Activated naive CD8-positive, alpha-beta T cell treated with anti-CD3 and anti-CD28 coated beads for 36 hours (primary cell): Measurements from ENCODE around the gene POU6F2. TPM values are rescaled to one million over a fixed set of nuclear protein-coding genes. Genes with fewer than 3 reads are reported as not detected.

ENCODE experiments used
- DNase-seq: peaks from one replicate; pipeline ENCODE4 v3.0.0; 2021
- H3K27ac Mint-ChIP-seq: one replicate; pipeline ENCODE4 v1.8.0; 2022; ENCODE audit warnings: mild to moderate bottlenecking, moderate library complexity, mixed read lengths
- H3K27me3 Mint-ChIP-seq: one replicate; pipeline ENCODE4 v1.8.0; 2022; ENCODE audit warnings: mild to moderate bottlenecking, mixed read lengths
- H3K36me3 Mint-ChIP-seq: one replicate; pipeline ENCODE4 v1.8.0; 2021; ENCODE audit warnings: mild to moderate bottlenecking, mixed read lengths
- H3K4me1 Mint-ChIP-seq: one replicate; pipeline ENCODE4 v1.8.0; 2021; ENCODE audit warnings: mixed read lengths
- H3K4me3 Mint-ChIP-seq: one replicate; pipeline ENCODE4 v1.8.0; 2022; ENCODE audit warnings: mild to moderate bottlenecking, moderate library complexity, mixed read lengths
- H3K9me3 Mint-ChIP-seq: one replicate; pipeline ENCODE4 v1.8.0; 2022; ENCODE audit warnings: mixed read lengths
- total RNA-seq, 2 experiments: library from RNA; stranded (reverse); gene quantifications; one replicate each; pipeline ENCODE4 v1.2.3, GENCODE V29; 2021

The POU6F2 gene
- total RNA-seq, 2 experiments from 2014 or later = not detected

DNA sequence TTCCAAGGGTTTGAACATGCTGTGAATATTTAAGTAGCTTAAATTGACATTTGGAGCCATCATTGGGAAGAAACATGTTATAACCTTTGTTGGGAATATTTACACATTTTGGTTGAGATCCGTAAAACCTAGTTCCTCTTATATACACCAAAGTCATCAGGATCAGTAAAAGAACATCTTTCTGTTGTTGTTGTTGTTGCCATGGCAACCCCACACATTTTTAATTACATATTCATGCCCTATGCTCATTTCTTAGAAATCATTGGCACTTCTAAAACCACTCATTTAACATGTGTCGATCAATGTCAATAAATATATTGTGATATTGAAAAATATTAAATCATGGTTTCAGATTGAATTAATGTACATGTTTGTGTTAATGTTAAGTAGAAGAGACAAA lies 122.6 kb downstream of the POU6F2 start:
- Mint-ChIP-seq H3K27me3 (peaks cover 3% of the 10 kb centered on the region), H3K36me3 (no peaks in the 10 kb centered on the region), H3K4me3 (no peak overlapping the region), H3K4me1 (no peaks in the 10 kb centered on the region), H3K9me3 (no peaks in the 10 kb centered on the region), H3K27ac (no peak overlapping the region)
- DNase-seq = no peak

- H3K9me3 Mint-ChIP-seq = no peaks in the 10 kb centered on the region
- no peaks in the 10 kb centered on the region for H3K27me3 Mint-ChIP-seq
- H3K36me3 Mint-ChIP-seq = no peaks in the 10 kb centered on the region
- no peaks in the 10 kb centered on the region for H3K4me1 Mint-ChIP-seq
- DNase-seq = no peak
- H3K4me3 Mint-ChIP-seq = no peak overlapping the region
- H3K27ac Mint-ChIP-seq = no peak overlapping the region
Measured at GRCh38 chr7:39102234-39102633, 124.5 kb downstream of the POU6F2 start.

GRCh38 chr7:39105720-39106119 lies 128.0 kb downstream of the POU6F2 start:
- H3K9me3 Mint-ChIP-seq = no peaks in the 10 kb centered on the region
- no peaks in the 10 kb centered on the region for H3K4me1 Mint-ChIP-seq
- no peak for DNase-seq
- H3K27me3 Mint-ChIP-seq = peaks cover 4% of the 10 kb centered on the region
- no peak overlapping the region for H3K27ac Mint-ChIP-seq
- H3K4me3 Mint-ChIP-seq = no peak overlapping the region
- no peaks in the 10 kb centered on the region for H3K36me3 Mint-ChIP-seq

DNA sequence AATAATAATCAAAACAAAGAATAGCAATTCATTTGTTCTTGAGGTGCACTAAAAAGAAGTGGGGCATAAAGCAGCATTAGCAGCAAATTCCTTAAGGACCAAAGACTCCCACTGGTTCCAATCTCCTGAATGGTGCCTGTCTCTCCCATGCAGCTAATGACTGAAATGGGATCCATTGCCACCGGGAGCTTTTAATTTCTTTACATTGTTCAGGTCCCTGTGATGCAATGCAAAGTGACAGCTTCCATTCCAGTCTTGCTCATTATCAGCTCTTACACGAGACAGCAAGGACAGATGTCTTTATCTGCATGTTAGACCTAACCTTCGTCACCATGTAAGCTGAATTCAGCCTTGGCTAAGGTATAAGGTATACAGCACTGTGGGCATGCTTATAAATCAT lies 148.1 kb downstream of the POU6F2 start:
- Mint-ChIP-seq H3K4me1 (no peaks in the 10 kb centered on the region), H3K9me3 (no peaks in the 10 kb centered on the region), H3K27ac (no peak overlapping the region), H3K36me3 (no peaks in the 10 kb centered on the region), H3K27me3 (peaks cover 4% of the 10 kb centered on the region), H3K4me3 (no peak overlapping the region)
- DNase-seq = no peak

GRCh38 chr7:39127058-39127457 lies 149.3 kb downstream of the POU6F2 start:
- no peak overlapping the region for H3K4me3 Mint-ChIP-seq
- DNase-seq = no peak
- no peaks in the 10 kb centered on the region for H3K4me1 Mint-ChIP-seq
- H3K27me3 Mint-ChIP-seq = peaks cover 12% of the 10 kb centered on the region
- H3K36me3 Mint-ChIP-seq = no peaks in the 10 kb centered on the region
- no peak overlapping the region for H3K27ac Mint-ChIP-seq
- no peaks in the 10 kb centered on the region for H3K9me3 Mint-ChIP-seq

- Mint-ChIP-seq H3K4me3 (no peak overlapping the region), H3K27ac (no peak overlapping the region), H3K9me3 (no peaks in the 10 kb centered on the region)
Measured at GRCh38 chr7:39128287-39128843, 150.7 kb downstream of the POU6F2 start.

DNA sequence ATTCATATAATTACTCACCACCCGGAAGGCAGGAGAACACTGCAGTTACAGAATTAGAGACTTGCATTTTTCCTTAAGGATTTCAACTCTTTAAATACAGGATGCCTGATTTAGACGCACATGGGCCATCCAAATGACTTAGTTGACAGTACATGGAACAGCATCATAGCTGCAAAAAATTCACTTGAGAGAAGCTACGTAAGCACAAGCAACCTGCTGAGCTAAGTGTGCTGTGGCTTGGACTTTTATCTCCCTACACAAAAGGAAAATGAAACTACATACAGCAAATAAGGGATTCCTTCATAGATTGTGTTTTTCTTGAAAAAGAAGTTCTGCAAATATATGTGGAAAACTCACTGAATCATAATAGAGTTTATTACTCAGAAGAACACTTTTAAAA lies 152.6 kb downstream of the POU6F2 start:
- H3K27ac Mint-ChIP-seq = no peak overlapping the region
- no peaks in the 10 kb centered on the region for H3K4me1 Mint-ChIP-seq
- H3K4me3 Mint-ChIP-seq = no peak overlapping the region
- no peak for DNase-seq
- H3K27me3 Mint-ChIP-seq = peaks cover 25% of the 10 kb centered on the region
- no peaks in the 10 kb centered on the region for H3K9me3 Mint-ChIP-seq
- no peaks in the 10 kb centered on the region for H3K36me3 Mint-ChIP-seq

More at GRCh38 chr7:39128287-39128843, 150.7 kb downstream of the POU6F2 start:
- peaks cover 19% of the 10 kb centered on the region for H3K27me3 Mint-ChIP-seq
- H3K36me3 Mint-ChIP-seq = no peaks in the 10 kb centered on the region
- no peak for DNase-seq
- H3K4me1 Mint-ChIP-seq = no peaks in the 10 kb centered on the region

GRCh38 chr7:39130857-39131526 lies 153.3 kb downstream of the POU6F2 start:
- H3K4me1 Mint-ChIP-seq = no peaks in the 10 kb centered on the region
- H3K27ac Mint-ChIP-seq = no peak overlapping the region
- DNase-seq = no peak
- H3K27me3 Mint-ChIP-seq = peaks cover 25% of the 10 kb centered on the region
- H3K36me3 Mint-ChIP-seq = no peaks in the 10 kb centered on the region
- H3K9me3 Mint-ChIP-seq = no peaks in the 10 kb centered on the region
- peak overlapping the region; percentile 12 for H3K4me3 Mint-ChIP-seq

DNA sequence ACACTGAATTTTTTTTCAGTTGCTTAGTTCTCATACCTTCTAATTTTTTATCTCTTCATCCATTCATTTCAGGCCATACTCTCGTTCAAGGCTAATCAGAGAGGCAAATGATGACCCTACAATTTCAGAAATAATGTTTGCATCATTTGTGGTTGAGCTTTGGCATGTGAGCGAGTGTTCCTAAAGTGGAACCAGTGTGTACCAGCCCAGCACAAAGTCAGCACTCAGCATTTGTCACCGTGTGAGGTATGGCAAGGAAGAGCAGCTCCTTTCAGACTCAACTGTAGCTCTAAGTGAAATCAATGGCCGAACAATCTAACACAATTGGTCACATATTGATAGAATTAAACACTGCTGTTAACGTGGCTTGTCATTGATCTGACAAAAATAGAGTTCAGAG lies 154.6 kb downstream of the POU6F2 start:
- DNase-seq = no peak
- no peak overlapping the region for H3K4me3 Mint-ChIP-seq
- H3K27ac Mint-ChIP-seq = no peak overlapping the region
- H3K4me1 Mint-ChIP-seq = no peaks in the 10 kb centered on the region
- H3K27me3 Mint-ChIP-seq = peaks cover 25% of the 10 kb centered on the region
- no peaks in the 10 kb centered on the region for H3K9me3 Mint-ChIP-seq
- H3K36me3 Mint-ChIP-seq = no peaks in the 10 kb centered on the region

GRCh38 chr7:39133088-39133487 lies 155.4 kb downstream of the POU6F2 start:
- H3K27ac Mint-ChIP-seq = no peak overlapping the region
- H3K4me1 Mint-ChIP-seq = no peaks in the 10 kb centered on the region
- H3K4me3 Mint-ChIP-seq = no peak overlapping the region
- peaks cover 3% of the 10 kb centered on the region for H3K9me3 Mint-ChIP-seq
- H3K36me3 Mint-ChIP-seq = no peaks in the 10 kb centered on the region
- DNase-seq = no peak
- H3K27me3 Mint-ChIP-seq = peaks cover 21% of the 10 kb centered on the region

- no peaks in the 10 kb centered on the region for H3K36me3 Mint-ChIP-seq
- no peaks in the 10 kb centered on the region for H3K4me1 Mint-ChIP-seq
- no peak overlapping the region for H3K4me3 Mint-ChIP-seq
- no peak for DNase-seq
- H3K27ac Mint-ChIP-seq = no peak overlapping the region
- H3K9me3 Mint-ChIP-seq = peaks cover 3% of the 10 kb centered on the region
- H3K27me3 Mint-ChIP-seq = peaks cover 9% of the 10 kb centered on the region
Measured at GRCh38 chr7:39137480-39137879, 159.8 kb downstream of the POU6F2 start.

GRCh38 chr7:39142750-39143149 lies 165.0 kb downstream of the POU6F2 start:
- no peak overlapping the region for H3K27ac Mint-ChIP-seq
- no peaks in the 10 kb centered on the region for H3K36me3 Mint-ChIP-seq
- H3K4me3 Mint-ChIP-seq = no peak overlapping the region
- no peaks in the 10 kb centered on the region for H3K9me3 Mint-ChIP-seq
- no peaks in the 10 kb centered on the region for H3K4me1 Mint-ChIP-seq
- no peak for DNase-seq
- no peaks in the 10 kb centered on the region for H3K27me3 Mint-ChIP-seq

DNA sequence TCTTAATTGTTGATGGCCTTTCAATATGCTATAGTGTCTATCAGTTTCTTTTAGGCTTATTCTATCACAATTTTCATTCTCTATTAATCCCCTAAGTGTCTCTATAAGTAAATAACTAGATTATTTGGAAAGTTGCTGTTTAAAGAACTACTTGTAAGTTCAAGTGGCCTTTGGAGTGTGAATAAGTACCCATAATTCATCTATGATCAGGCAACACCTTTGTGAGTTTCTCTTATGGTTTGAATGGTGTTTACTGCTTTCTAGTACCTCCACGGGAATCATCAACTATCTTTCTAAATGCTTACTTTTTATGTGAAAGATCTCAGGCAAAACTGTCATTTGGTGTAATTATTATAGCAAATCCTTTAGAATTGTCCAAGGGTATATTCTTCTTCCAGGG lies 166.7 kb downstream of the POU6F2 start:
- Mint-ChIP-seq H3K27me3 (no peaks in the 10 kb centered on the region), H3K4me3 (no peak overlapping the region), H3K4me1 (no peaks in the 10 kb centered on the region), H3K36me3 (no peaks in the 10 kb centered on the region), H3K9me3 (no peaks in the 10 kb centered on the region), H3K27ac (no peak overlapping the region)
- DNase-seq = no peak

DNA sequence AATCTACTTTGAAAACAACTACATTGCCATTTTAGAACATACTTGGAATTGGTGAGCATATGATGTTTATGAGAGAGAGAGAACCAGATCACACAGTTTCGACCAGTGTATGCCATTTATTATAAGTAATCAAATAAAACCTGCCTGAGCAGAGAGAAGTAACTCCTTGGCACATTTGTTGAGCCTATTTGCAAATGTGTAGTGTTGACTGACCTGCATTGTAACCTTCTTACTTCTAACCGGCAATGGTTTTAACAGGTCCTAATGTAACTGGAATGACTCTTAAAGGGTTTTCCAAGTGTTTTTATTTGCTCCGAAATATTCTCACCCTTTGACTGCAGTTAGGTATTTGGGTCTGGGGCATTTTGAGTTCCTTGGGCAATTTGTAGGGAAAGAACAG lies 167.6 kb downstream of the POU6F2 start:
- Mint-ChIP-seq H3K4me1 (no peaks in the 10 kb centered on the region), H3K27me3 (no peaks in the 10 kb centered on the region), H3K27ac (no peak overlapping the region), H3K9me3 (no peaks in the 10 kb centered on the region), H3K36me3 (no peaks in the 10 kb centered on the region), H3K4me3 (no peak overlapping the region)
- DNase-seq = no peak

DNA sequence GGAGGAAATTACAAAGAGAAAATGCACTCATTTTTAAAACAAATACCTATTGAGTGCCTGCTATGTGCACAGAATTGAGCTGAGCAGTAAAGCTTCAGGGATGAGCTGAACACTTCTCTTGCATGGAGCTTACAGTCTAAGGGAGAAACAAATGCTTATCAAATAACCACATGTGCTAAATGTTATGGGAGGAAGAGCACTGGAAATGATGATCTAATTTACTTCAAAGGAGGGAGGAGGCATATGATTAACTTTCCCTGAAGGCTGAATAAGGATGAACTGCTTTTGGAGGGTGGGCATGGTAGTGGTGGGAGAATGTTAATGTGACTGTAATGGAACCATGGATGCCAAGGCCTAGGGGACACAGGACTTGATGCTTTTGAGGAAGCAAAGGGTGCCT lies 168.2 kb downstream of the POU6F2 start:
- Mint-ChIP-seq H3K27ac (no peak overlapping the region), H3K27me3 (no peaks in the 10 kb centered on the region), H3K4me1 (no peaks in the 10 kb centered on the region), H3K36me3 (no peaks in the 10 kb centered on the region), H3K4me3 (no peak overlapping the region), H3K9me3 (no peaks in the 10 kb centered on the region)
- DNase-seq = no peak

GRCh38 chr7:39152701-39153100 lies 175.0 kb downstream of the POU6F2 start:
- H3K4me1 Mint-ChIP-seq = no peaks in the 10 kb centered on the region
- peaks cover 11% of the 10 kb centered on the region for H3K27me3 Mint-ChIP-seq
- DNase-seq = no peak
- no peak overlapping the region for H3K27ac Mint-ChIP-seq
- no peak overlapping the region for H3K4me3 Mint-ChIP-seq
- no peaks in the 10 kb centered on the region for H3K9me3 Mint-ChIP-seq
- no peaks in the 10 kb centered on the region for H3K36me3 Mint-ChIP-seq
